ENCODE data around the gene PGM5. TPM values are rescaled to one million over a fixed set of nuclear protein-coding genes. Genes with fewer than 3 reads are reported as not detected.
"Not testable (repeated sequence)": the region's sequence is repeated elsewhere in the genome, so short reads cannot be mapped to it uniquely, and the experiment has no call there.

PGM5 gene
- total RNA-seq: 0.07 TPM in 1 of 2 replicates, not detected in the other

DNA sequence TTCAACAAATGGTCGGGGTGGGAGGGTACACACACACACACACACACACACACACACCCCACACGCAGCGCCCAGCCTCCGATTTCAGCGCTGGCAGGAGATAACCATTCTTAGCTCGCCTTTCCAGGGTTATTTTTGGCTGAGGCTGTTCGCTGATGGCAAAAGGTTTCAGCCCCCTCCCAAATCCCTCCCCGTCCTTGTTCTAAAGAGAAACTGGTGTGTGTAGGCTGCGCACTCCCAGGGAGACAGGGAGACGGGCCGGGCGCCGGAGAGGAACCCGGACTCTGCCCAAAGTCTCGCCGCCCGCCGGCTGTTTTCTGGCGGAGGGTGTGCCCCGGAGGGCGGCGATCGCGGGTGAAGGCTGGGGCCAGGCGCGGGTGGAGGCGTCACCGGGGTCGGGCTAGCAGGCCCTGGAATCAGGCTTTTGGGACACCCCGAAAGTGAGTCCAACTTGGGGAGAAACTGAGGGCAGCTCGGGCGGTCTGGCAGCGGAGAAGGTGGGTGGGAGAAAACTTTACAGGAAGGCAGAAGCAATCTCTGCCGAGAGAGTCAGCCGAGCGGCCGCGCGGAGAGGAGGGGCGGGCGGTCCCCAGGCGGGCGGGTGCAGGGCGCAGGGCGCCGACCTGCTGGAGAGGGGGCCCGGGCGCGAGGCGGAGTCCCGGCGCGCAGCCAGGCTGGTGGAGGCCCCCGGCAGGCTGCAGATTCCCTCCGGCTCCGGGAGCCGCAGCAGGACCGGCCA lies at the start of gene PGM5:
Gene PGM5 (plus strand): TSS at position 232 of the 739 bp plus-strand sequence. CDS start 517 bp downstream, outside the sequence.
- DNase-seq (ENCODE audit: low spot score); H3K4me1 Mint-ChIP-seq (ENCODE audit: low read depth); H3K27ac Mint-ChIP-seq; intact Hi-C loops (cut with micrococcal nuclease); H3K9me3 Mint-ChIP-seq; H3K36me3 Mint-ChIP-seq (ENCODE audit: low read depth): not testable (repeated sequence)
- peak within 1 kb of the TSS; percentile 37 for H3K4me3 Mint-ChIP-seq (ENCODE audit: low read depth)
- peaks cover 28% of the 10 kb centered on the region for H3K27me3 Mint-ChIP-seq (ENCODE audit: low read depth)

DNA sequence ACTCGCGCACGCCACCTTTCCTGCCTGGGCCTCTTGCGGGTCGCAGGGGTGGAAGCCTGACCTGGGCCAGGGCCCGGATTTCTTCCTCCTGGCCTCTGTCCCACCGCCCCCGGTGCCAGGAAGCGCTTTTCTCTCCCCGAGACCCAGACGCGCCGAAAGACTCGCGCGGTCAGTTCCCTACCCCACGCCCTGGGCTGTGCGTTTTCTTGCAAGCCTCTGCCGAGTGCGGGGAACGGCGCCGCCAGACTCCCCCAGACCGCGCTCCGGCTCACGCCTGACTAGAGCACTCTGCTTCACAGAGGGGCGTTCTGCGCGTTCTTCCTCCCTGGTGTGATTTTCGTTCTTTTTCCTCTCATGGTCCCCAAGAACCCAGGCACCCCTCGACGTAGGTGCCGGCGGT lies 49.3 kb upstream of the PGM5 start:
- H3K36me3 Mint-ChIP-seq (ENCODE audit: low read depth); H3K9me3 Mint-ChIP-seq; intact Hi-C loops (cut with micrococcal nuclease); H3K4me3 Mint-ChIP-seq (ENCODE audit: low read depth); H3K27me3 Mint-ChIP-seq (ENCODE audit: low read depth); H3K27ac Mint-ChIP-seq; H3K4me1 Mint-ChIP-seq (ENCODE audit: low read depth); DNase-seq (ENCODE audit: low spot score): not testable (repeated sequence)

DNA sequence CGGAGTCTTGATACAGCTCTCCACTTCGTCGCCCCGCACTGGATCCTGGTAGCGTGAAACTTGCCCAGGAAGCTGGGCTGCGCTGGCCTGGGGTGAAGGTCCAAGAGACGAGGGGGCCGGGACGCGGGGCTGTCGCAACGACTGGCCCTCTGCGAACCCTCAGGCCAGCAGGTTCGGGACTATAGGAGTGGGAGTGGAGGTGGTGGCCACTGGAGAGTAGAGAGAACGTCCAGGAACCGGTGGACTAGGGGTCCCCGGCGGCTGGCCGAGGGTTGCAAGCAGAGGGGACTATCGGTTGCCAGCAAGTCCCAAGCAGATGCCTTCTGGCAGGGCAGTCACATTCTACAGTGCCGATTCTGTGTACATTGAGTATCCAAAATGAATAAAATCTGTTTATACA lies 48.8 kb upstream of the PGM5 start:
- DNase-seq (ENCODE audit: low spot score); H3K27ac Mint-ChIP-seq; H3K4me3 Mint-ChIP-seq (ENCODE audit: low read depth); H3K4me1 Mint-ChIP-seq (ENCODE audit: low read depth); H3K9me3 Mint-ChIP-seq; H3K27me3 Mint-ChIP-seq (ENCODE audit: low read depth); H3K36me3 Mint-ChIP-seq (ENCODE audit: low read depth); intact Hi-C loops (cut with micrococcal nuclease): not testable (repeated sequence)

DNA sequence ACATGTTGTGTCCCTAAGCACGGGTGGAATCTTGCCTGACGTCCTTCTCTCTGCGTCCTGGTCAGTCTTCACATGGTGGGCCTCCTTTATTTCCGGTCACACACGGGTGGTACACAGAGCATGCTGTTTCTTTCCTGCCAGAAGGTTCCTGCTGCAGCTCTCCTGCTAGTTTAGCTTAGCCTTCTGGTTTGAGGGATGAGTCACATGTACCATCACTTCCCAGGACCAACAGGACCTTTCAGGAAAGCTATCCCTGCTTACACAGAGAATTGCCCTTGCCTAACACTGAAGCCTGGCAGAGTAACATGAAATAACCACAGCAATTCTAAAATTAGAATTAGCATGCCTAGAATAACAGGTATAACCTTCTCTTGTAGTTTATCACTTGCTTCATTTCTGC lies 45.2 kb upstream of the PGM5 start:
- H3K9me3 Mint-ChIP-seq; H3K4me1 Mint-ChIP-seq (ENCODE audit: low read depth); H3K27me3 Mint-ChIP-seq (ENCODE audit: low read depth); H3K36me3 Mint-ChIP-seq (ENCODE audit: low read depth); H3K4me3 Mint-ChIP-seq (ENCODE audit: low read depth); intact Hi-C loops (cut with micrococcal nuclease); DNase-seq (ENCODE audit: low spot score); H3K27ac Mint-ChIP-seq: not testable (repeated sequence)

DNA sequence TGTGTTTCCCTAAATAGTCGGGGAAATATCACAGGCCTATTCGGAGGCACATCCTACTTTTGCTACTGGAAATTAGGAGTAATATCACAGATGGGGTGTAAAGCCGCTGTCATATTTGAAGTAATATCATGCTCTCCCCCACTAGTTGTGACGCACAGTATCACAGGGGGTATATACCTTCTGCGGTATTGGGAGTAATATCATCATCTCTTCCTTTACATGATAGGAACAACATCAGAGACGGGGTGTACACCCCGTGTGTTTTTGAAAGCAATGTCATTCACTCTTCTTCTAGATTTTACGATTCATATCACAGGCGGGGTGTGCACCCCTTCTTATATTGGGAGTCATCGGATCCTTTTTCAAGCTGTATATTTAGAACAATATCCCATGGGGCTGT lies 38.2 kb upstream of the PGM5 start:
- H3K4me1 Mint-ChIP-seq (ENCODE audit: low read depth); intact Hi-C loops (cut with micrococcal nuclease); H3K4me3 Mint-ChIP-seq (ENCODE audit: low read depth); H3K9me3 Mint-ChIP-seq; H3K27me3 Mint-ChIP-seq (ENCODE audit: low read depth); DNase-seq (ENCODE audit: low spot score); H3K36me3 Mint-ChIP-seq (ENCODE audit: low read depth); H3K27ac Mint-ChIP-seq: not testable (repeated sequence)

DNA sequence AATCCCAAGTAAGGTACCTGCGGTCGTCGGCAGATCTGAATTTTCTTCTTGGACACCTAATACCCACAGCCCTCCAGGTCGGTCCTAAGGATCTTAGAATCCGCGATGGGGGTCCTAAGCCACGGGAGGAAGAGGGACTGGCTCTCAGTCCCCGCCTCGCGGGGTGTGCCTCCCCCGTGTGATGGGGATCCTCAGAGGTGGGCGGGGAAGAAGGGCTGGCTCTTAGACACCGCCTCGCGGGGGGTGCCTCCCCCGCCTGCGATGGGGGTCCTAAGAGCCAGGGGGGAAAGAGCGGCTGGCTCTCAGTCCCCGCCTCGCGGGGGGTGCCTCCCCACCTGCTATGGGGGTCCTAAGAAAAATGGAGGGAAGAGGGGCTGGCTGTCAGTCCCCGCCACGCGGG lies 32.7 kb upstream of the PGM5 start:
- DNase-seq (ENCODE audit: low spot score); H3K27me3 Mint-ChIP-seq (ENCODE audit: low read depth); H3K4me1 Mint-ChIP-seq (ENCODE audit: low read depth); H3K27ac Mint-ChIP-seq; H3K9me3 Mint-ChIP-seq; H3K4me3 Mint-ChIP-seq (ENCODE audit: low read depth); H3K36me3 Mint-ChIP-seq (ENCODE audit: low read depth); intact Hi-C loops (cut with micrococcal nuclease): not testable (repeated sequence)

DNA sequence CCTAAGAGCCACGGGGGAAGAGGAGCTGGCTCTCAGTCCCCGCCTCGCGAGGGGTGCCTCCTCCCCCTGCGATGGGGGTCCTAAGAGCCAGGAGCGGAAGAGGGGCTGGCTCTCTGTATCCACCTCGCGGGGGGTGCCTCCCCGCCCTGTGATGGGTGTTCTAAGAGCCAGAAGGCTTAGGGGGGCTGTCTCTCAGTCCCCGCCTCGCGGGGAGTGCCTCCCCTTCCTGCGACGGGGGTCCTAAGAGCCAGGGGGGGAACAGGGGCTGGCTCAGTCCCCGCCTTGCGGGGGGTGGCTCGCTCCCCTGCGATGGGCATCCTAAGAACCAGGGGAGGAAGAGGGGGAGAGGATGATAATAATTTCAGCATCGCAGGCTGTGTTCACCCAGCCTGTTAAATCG lies 31.9 kb upstream of the PGM5 start:
- H3K27me3 Mint-ChIP-seq (ENCODE audit: low read depth); H3K9me3 Mint-ChIP-seq; H3K27ac Mint-ChIP-seq; H3K4me1 Mint-ChIP-seq (ENCODE audit: low read depth); DNase-seq (ENCODE audit: low spot score); intact Hi-C loops (cut with micrococcal nuclease); H3K36me3 Mint-ChIP-seq (ENCODE audit: low read depth); H3K4me3 Mint-ChIP-seq (ENCODE audit: low read depth): not testable (repeated sequence)

DNA sequence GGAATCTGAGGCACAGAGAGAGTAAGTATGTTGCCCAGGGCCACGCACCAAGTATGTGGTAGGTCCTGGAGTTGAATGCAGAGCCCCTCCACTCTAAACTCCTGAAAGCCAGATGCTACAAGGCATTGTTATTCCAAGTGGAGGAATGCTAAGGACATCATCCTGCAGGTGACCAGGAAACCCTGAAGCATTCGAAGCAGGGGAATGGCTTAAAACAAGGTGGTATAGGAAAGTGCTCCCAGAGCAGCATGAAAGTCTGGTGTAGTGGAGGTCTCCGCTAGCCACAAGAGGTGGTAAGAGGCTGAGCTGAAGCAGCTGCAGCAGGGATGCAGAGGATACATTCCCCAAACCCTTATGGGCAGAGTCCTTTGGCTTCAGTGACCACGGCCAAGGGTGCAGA lies 27.3 kb upstream of the PGM5 start:
- H3K4me1 Mint-ChIP-seq (ENCODE audit: low read depth); intact Hi-C loops (cut with micrococcal nuclease); H3K9me3 Mint-ChIP-seq; H3K36me3 Mint-ChIP-seq (ENCODE audit: low read depth); DNase-seq (ENCODE audit: low spot score); H3K27me3 Mint-ChIP-seq (ENCODE audit: low read depth); H3K4me3 Mint-ChIP-seq (ENCODE audit: low read depth); H3K27ac Mint-ChIP-seq: not testable (repeated sequence)

DNA sequence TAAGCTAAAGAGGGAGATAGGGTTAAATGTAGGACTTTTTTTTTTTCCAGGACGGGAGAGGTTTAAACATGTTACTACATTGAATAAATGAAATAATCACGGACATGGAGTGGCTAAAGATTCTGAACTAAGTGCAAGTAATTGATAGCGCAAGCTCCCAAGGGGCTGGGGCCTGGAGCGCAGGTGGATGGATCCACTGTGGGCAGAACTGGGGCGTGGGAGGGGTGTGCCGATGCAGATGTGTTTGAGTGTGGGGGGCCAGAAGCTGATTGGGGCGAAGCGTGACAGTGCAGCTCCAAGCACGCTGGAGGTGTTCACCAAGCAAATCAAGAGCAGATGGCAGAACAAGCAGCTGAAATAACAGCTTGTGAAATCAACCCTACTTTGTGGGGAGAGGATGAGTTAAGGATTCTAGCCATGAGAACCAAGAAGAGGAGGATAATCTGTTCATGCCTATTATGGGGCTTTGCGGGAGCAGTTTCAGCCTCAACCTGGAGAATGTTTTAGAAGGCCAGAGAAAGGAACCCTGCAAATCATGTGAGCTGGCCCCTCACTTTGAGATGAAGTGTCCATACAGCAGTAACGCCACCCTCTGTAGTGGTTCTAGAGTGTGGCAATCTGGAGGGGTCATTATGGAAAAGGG lies 25.8 kb upstream of the PGM5 start:
- H3K9me3 Mint-ChIP-seq; DNase-seq (ENCODE audit: low spot score); H3K27ac Mint-ChIP-seq; intact Hi-C loops (cut with micrococcal nuclease); H3K36me3 Mint-ChIP-seq (ENCODE audit: low read depth); H3K4me3 Mint-ChIP-seq (ENCODE audit: low read depth); H3K27me3 Mint-ChIP-seq (ENCODE audit: low read depth); H3K4me1 Mint-ChIP-seq (ENCODE audit: low read depth): not testable (repeated sequence)

DNA sequence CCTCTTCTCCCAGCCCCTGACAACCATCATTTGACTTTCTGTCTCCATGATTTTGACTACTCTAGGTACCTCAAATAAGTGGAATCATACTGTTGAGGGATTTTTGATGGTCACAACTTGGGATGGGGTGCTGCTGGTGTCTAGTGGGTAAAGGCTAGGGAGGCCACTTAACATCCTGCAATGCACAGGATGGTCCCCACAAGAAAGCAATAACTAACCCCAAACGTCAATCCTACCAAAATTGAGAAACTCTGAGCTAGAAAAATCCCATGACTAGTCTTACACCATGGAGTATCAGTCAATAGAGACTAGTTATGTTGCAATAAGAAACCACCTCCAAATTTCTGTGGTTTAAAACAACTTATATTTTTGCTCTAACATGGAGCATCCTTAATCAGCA lies 24.3 kb upstream of the PGM5 start:
- intact Hi-C loops (cut with micrococcal nuclease); DNase-seq (ENCODE audit: low spot score); H3K27me3 Mint-ChIP-seq (ENCODE audit: low read depth): not testable (repeated sequence)

DNA sequence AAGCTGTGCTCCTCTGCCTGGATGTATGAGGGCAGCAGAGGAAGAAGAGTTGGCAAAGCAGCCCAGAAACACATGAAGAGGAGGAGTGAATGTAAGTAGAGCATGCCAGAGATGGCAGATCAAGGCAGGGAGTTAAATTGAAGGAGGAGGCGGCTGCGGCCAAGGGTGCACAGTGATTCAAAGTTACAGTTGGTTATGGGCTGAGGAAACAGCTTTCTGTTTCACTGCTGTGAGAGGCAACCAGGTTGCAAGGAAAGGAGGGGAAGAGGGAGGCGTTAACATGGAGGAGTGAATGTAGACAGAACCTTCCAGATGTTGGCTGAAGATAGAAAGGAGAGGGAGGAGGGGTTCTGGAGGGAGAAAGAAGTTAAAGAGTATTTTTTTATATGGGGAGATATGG lies 20.5 kb upstream of the PGM5 start:
- H3K4me3 Mint-ChIP-seq (ENCODE audit: low read depth); H3K27ac Mint-ChIP-seq; H3K9me3 Mint-ChIP-seq; intact Hi-C loops (cut with micrococcal nuclease); H3K4me1 Mint-ChIP-seq (ENCODE audit: low read depth); DNase-seq (ENCODE audit: low spot score); H3K36me3 Mint-ChIP-seq (ENCODE audit: low read depth); H3K27me3 Mint-ChIP-seq (ENCODE audit: low read depth): not testable (repeated sequence)

More for the DNA sequence above, 24.3 kb upstream of the PGM5 start:
- not testable (repeated sequence) for H3K4me3 Mint-ChIP-seq (ENCODE audit: low read depth); H3K36me3 Mint-ChIP-seq (ENCODE audit: low read depth); H3K27ac Mint-ChIP-seq; H3K4me1 Mint-ChIP-seq (ENCODE audit: low read depth); H3K9me3 Mint-ChIP-seq

DNA sequence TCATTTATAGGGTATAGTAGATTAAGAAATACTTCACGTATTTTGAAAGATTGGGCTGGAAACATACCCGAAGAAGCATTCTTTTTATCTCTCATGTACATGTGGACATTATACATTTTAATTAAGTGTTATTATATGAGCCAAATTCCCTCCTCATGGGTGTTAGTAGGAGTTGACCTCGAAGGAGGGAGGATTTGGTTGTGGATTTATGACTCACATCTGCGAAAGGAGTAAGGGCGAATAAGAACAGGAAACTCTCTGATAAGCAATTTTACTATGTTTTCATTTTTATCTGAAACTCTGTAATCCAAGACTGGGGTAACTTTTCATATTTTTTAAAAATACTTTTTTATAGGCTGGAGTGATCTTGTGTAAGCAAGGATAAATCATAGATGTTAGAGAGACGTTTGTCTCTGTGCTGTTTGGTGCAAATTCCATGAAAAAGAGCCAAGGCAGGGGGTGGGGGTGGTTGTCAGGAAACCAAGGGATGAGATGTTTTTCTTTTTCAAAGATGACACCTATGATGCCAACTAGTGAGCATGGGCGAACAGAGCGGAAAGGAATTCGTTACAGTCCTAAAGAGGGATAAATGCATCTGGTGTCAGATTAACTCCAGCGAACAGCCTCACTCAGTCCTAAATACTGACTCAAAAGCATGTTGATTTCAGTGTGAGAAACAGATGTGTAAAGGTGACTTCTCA lies 19.6 kb upstream of the PGM5 start:
- intact Hi-C loops (cut with micrococcal nuclease); DNase-seq (ENCODE audit: low spot score); H3K27ac Mint-ChIP-seq; H3K9me3 Mint-ChIP-seq; H3K4me3 Mint-ChIP-seq (ENCODE audit: low read depth); H3K36me3 Mint-ChIP-seq (ENCODE audit: low read depth); H3K27me3 Mint-ChIP-seq (ENCODE audit: low read depth); H3K4me1 Mint-ChIP-seq (ENCODE audit: low read depth): not testable (repeated sequence)

DNA sequence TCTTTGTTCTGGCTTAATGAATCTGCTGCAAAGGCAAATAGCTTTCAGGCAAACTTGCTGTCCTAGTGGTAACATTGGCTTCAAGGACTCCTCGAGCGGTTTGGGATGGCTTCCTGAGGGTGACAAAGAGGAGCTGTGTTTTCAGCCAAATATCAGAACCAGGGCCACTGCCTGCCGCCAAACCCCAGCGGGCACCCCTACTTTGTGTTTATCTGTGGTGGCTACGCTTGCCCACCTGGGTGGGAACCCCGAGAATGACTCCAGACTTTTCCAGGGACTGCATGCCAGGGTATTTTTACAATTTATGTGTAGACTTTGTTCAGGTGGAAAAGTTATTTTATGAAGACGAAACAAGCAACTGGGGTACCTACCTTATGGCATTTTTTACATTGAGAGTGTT lies 18.4 kb upstream of the PGM5 start:
- H3K27me3 Mint-ChIP-seq (ENCODE audit: low read depth); DNase-seq (ENCODE audit: low spot score); H3K4me1 Mint-ChIP-seq (ENCODE audit: low read depth); H3K36me3 Mint-ChIP-seq (ENCODE audit: low read depth); H3K4me3 Mint-ChIP-seq (ENCODE audit: low read depth); H3K9me3 Mint-ChIP-seq; H3K27ac Mint-ChIP-seq; intact Hi-C loops (cut with micrococcal nuclease): not testable (repeated sequence)

All from activated T-helper 2 cell treated with anti-CD3 and anti-CD28 coated beads, Interferon-gamma antibody, Interleukin-2, Interleukin-4, amounts not matched to agents 10 μg/mL and 5 μg/mL and 100 μg/mL, durations not matched to agents 14 hours and 24 hours and 36 hours (primary cell).